Neural cell (in vitro differentiated cells): Measurements from ENCODE around the gene FAM118A. TPM values are rescaled to one million over a fixed set of nuclear protein-coding genes. Genes with fewer than 3 reads are reported as not detected.
A peak's percentile ranks its signal among the peaks of the same experiment; 100 is the strongest.

Source experiments
- H2AFZ ChIP-seq: fragments of 200-600, 300-800 bp; sonication (generic), shearing (Covaris generic); 2 replicates; pipeline ENCODE4 v1.6.0; 2014; ENCODE audit warnings: low read depth, mild to moderate bottlenecking, antibody characterized with exemption, low read length, moderate library complexity
- H3F3A ChIP-seq: fragments of 200-600 bp; shearing (Covaris generic); 2 replicates; pipeline ENCODE4 v1.6.1; 2016; ENCODE audit warnings: mild to moderate bottlenecking, moderate library complexity, mixed read lengths, antibody characterized with exemption, low read length; ENCODE audit not compliant: insufficient read depth, poor library complexity, severe bottlenecking
- H3K27ac ChIP-seq: fragments of 200-600, 300-800 bp; sonication (generic), shearing (Covaris generic); 2 replicates; pipeline ENCODE4 v1.5.1; 2014; ENCODE audit warnings: mild to moderate bottlenecking, low read length, moderate library complexity
- H3K27me3 ChIP-seq: fragments of 300-800, 200-600 bp; sonication (generic), shearing (Covaris generic); 2 replicates; pipeline ENCODE4 v1.6.0; 2014; ENCODE audit warnings: mild to moderate bottlenecking, low read depth, low read length, moderate library complexity; ENCODE audit not compliant: insufficient read depth
- H3K36me3 ChIP-seq: fragments of 300-800, 200-600 bp; sonication (generic), shearing (Covaris generic); 2 replicates; pipeline ENCODE4 v1.5.1; 2014; ENCODE audit warnings: mild to moderate bottlenecking, antibody characterized with exemption, low read length, moderate library complexity; ENCODE audit not compliant: insufficient read depth
- H3K4me2 ChIP-seq: fragments of 300-800, 200-600 bp; sonication (generic), shearing (Covaris generic); 2 replicates; pipeline ENCODE4 v1.6.0; 2014; ENCODE audit warnings: mild to moderate bottlenecking, low read length
- H3K4me3 ChIP-seq: fragments of 300-800, 200-600 bp; sonication (generic), shearing (Covaris generic); 2 replicates; pipeline ENCODE4 v1.5.1; 2014; ENCODE audit warnings: mild to moderate bottlenecking, low read length, moderate library complexity
- H3K79me2 ChIP-seq: fragments of 200-600 bp; shearing (Covaris generic); replicated peaks from 2 replicates; pipeline ENCODE4 v1.6.0; 2014; ENCODE audit warnings: mild to moderate bottlenecking, low read length, moderate library complexity; ENCODE audit not compliant: insufficient read depth
- H3K9ac ChIP-seq: fragments of 300-800, 200-600 bp; sonication (generic), shearing (Covaris generic); 2 replicates; pipeline ENCODE4 v1.6.1; 2016; ENCODE audit warnings: mild to moderate bottlenecking, low read length, mixed read lengths
- H3K9me2 ChIP-seq: fragments of 200-600 bp; shearing (Covaris generic); 2 replicates; pipeline ENCODE4 v1.6.1; 2016; ENCODE audit warnings: mild to moderate bottlenecking, low read length, mixed read lengths; ENCODE audit not compliant: insufficient read depth
- H3K9me3 ChIP-seq: fragments of 200-600, 300-800 bp; sonication (generic), shearing (Covaris generic); 2 replicates; pipeline ENCODE4 v1.6.1; 2016; ENCODE audit warnings: mild to moderate bottlenecking, mixed run types, low read length, moderate library complexity, mixed read lengths
- H4K20me1 ChIP-seq: fragments of 200-600 bp; shearing (Covaris generic); 2 replicates; pipeline ENCODE4 v1.6.1; 2016; ENCODE audit warnings: mild to moderate bottlenecking, mixed run types; ENCODE audit not compliant: insufficient read depth
- EP300 ChIP-seq: fragments of 450-650 bp; conservative IDR thresholded peaks from 2 replicates; pipeline ENCODE4 v1.6.1; 2014; ENCODE audit warnings: antibody characterized with exemption, mild to moderate bottlenecking, moderate library complexity; ENCODE audit not compliant: poor library complexity, severe bottlenecking
- EZH2 ChIP-seq: fragments of 200-600, 300-800 bp; shearing (Covaris generic), sonication (generic); IDR thresholded peaks from 2 replicates; pipeline ENCODE4 v1.6.1; 2014; ENCODE audit warnings: antibody characterized with exemption, low read length, borderline replicate concordance, mild to moderate bottlenecking; ENCODE audit not compliant: insufficient read depth, poor library complexity, severe bottlenecking
- MXI1 ChIP-seq: fragments of 450-650 bp; conservative IDR thresholded peaks from 2 replicates; pipeline ENCODE4 v1.6.1; 2014; ENCODE audit warnings: antibody characterized with exemption, mild to moderate bottlenecking; ENCODE audit not compliant: poor library complexity, severe bottlenecking
- POLR2AphosphoS5 ChIP-seq: IDR thresholded peaks from 2 replicates; pipeline ENCODE4 v1.6.1; 2012
- RAD21 ChIP-seq: fragments of 450-650 bp; conservative IDR thresholded peaks from 2 replicates; pipeline ENCODE4 v1.6.1; 2014; ENCODE audit warnings: antibody characterized with exemption, mild to moderate bottlenecking, moderate library complexity
- REST ChIP-seq: IDR thresholded peaks from 2 replicates; pipeline ENCODE4 v1.6.1; 2012; ENCODE audit warnings: borderline replicate concordance
- SMC3 ChIP-seq: fragments of 450-650 bp; conservative IDR thresholded peaks from 2 replicates; pipeline ENCODE4 v1.6.1; 2014; ENCODE audit warnings: antibody characterized with exemption, mild to moderate bottlenecking, moderate library complexity; ENCODE audit not compliant: poor library complexity
- TAF1 ChIP-seq: IDR thresholded peaks from 2 replicates; pipeline ENCODE4 v1.6.1; 2012; ENCODE audit warnings: low read depth
- polyA plus RNA-seq: library from polyadenylated mRNA; depleted of rRNA; stranded (reverse); fragments of >200 nt; gene quantifications from 2 replicates; pipeline ENCODE4 v1.2.3, GENCODE V29; 2014
- TF ChIP-seq, protein P1 (sequence below): fragments of 450-650 bp; IDR thresholded peaks from 2 replicates; pipeline ENCODE4 v1.5.1; 2014; ENCODE audit warnings: antibody characterized with exemption, mild to moderate bottlenecking, moderate library complexity; ENCODE audit not compliant: poor library complexity, severe bottlenecking

FAM118A gene
- polyA plus RNA-seq, 1 donor from 2014 or later: 9.6 TPM

DNA sequence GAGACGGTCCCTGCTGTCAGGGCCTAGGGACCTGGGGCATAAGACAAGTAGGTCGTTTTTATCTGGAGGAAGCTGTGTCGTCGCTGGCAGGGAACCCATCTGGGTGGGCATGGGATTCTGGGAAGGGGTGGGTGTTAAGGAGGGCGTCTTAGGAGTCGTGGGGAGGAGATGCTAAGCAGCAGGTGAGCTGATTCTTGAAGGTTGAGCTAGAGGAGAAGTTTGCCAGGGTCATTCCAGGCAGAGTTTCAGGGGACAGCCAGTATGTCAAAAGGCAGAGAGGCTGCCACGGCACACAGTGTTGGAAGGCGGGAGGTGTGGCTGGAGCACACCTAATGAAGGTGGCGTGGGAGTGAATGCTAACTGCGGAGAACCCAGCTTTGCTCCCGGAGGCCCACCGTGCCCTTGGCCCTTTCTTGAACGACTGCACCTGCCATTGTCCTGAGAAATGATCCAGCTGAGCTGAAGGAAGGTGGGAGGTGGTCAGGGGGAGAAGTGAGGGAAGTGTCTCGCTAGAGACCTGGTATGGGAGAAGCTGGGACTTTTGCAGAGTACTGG lies 1.3 kb downstream of the FAM118A start:
- H3K36me3 ChIP-seq: no peaks in the 10 kb centered on the region
- no peak overlapping the region for H3K27ac ChIP-seq
- no peaks in the 10 kb centered on the region for H3K27me3 ChIP-seq
- no peaks in the 10 kb centered on the region for H3K9me2 ChIP-seq
- TF ChIP-seq MXI1 (no peak), REST (no peak), EZH2 (no peak), TAF1 (no peak), SMC3 (no peak), RAD21 (no peak), POLR2AphosphoS5 (no peak), EP300 (no peak)
- TF ChIP-seq, protein P1, sequence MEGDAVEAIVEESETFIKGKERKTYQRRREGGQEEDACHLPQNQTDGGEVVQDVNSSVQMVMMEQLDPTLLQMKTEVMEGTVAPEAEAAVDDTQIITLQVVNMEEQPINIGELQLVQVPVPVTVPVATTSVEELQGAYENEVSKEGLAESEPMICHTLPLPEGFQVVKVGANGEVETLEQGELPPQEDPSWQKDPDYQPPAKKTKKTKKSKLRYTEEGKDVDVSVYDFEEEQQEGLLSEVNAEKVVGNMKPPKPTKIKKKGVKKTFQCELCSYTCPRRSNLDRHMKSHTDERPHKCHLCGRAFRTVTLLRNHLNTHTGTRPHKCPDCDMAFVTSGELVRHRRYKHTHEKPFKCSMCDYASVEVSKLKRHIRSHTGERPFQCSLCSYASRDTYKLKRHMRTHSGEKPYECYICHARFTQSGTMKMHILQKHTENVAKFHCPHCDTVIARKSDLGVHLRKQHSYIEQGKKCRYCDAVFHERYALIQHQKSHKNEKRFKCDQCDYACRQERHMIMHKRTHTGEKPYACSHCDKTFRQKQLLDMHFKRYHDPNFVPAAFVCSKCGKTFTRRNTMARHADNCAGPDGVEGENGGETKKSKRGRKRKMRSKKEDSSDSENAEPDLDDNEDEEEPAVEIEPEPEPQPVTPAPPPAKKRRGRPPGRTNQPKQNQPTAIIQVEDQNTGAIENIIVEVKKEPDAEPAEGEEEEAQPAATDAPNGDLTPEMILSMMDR: no peak
- no peaks in the 10 kb centered on the region for H4K20me1 ChIP-seq
- H3K79me2 ChIP-seq: peaks cover 3% of the 10 kb centered on the region
- H3K9ac ChIP-seq: no peak overlapping the region
- H3K4me3 ChIP-seq: peak overlapping the region; percentile 92
- no peaks in the 10 kb centered on the region for H3F3A ChIP-seq
- H2AFZ ChIP-seq: no peak overlapping the region
- H3K9me3 ChIP-seq: no peaks in the 10 kb centered on the region
- H3K4me2 ChIP-seq: peak overlapping the region; percentile 42

- no peaks in the 10 kb centered on the region for H4K20me1 ChIP-seq
- no peaks in the 10 kb centered on the region for H3K36me3 ChIP-seq
- no peak overlapping the region for H3K4me3 ChIP-seq
- H3K79me2 ChIP-seq: peaks cover 3% of the 10 kb centered on the region
- no peak overlapping the region for H3K4me2 ChIP-seq
- H3K27me3 ChIP-seq: no peaks in the 10 kb centered on the region
- no peak overlapping the region for H3K9ac ChIP-seq
- no peak overlapping the region for H2AFZ ChIP-seq
- no peaks in the 10 kb centered on the region for H3K9me3 ChIP-seq
- H3K9me2 ChIP-seq: no peaks in the 10 kb centered on the region
- H3F3A ChIP-seq: no peaks in the 10 kb centered on the region
- no peak overlapping the region for H3K27ac ChIP-seq
- no peak for TF ChIP-seq TAF1
- TF ChIP-seq EP300: no peak
- no peak for TF ChIP-seq REST
- no peak for TF ChIP-seq MXI1
- no peak for TF ChIP-seq POLR2AphosphoS5
- TF ChIP-seq RAD21: no peak
- no peak for TF ChIP-seq EZH2
- no peak for TF ChIP-seq SMC3
- TF ChIP-seq, protein P1: no peak
Measured at GRCh38 chr22:45312415-45312814, 2.7 kb downstream of the FAM118A start.
